Kidney (tissue), 14 donors: ENCODE data around the gene HPCAL1. TPM values are rescaled to one million over a fixed set of nuclear protein-coding genes. Genes with fewer than 3 reads are reported as not detected.

ENCODE experiments used
- DNase-seq, 5 donors: peaks; one replicate each; pipeline ENCODE4 v3.0.0-alpha.2; 2013 to 2020
- FAIRE-seq: peaks from 2 replicates; lab custom pipeline; 2012; peaks lifted over from hg19 to GRCh38; lab: Jason Lieb, UNC
- H3K27ac ChIP-seq, 2 donors: one replicate each; pipeline ENCODE4 v1.7.0; 2013; ENCODE audit warnings: low read depth in 2 of 2, low read length in 2 of 2, inconsistent platforms in 1 of 2
- H3K27me3 ChIP-seq: one replicate; pipeline ENCODE4 v1.7.1; 2013; ENCODE audit warnings: low read length, inconsistent platforms; ENCODE audit not compliant: control insufficient read depth, insufficient read depth
- H3K36me3 ChIP-seq, 3 donors: one replicate each; pipeline versions ENCODE4 v1.7.0 to v1.7.1; 2013; ENCODE audit warnings: low read length in 3 of 3, control low read depth in 1 of 3, inconsistent platforms in 1 of 3; ENCODE audit not compliant: insufficient read depth in 3 of 3, control insufficient read depth in 2 of 3
- H3K4me1 ChIP-seq, 3 donors: one replicate each; pipeline versions ENCODE4 v1.7.0 to v1.7.1; 2013; ENCODE audit warnings: low read length in 3 of 3, inconsistent platforms in 1 of 3, low read depth in 1 of 3; ENCODE audit not compliant: control insufficient read depth in 2 of 3, insufficient read depth in 2 of 3
- H3K4me3 ChIP-seq, 3 donors: one replicate each; pipeline versions ENCODE4 v1.7.0 to v1.8.1; 2013; ENCODE audit warnings: low read length in 3 of 3, control low read depth in 1 of 3, inconsistent platforms in 1 of 3
- H3K9ac ChIP-seq, 3 donors: one replicate each; pipeline versions ENCODE4 v1.7.0 to v1.7.1; 2013; ENCODE audit warnings: low read length in 3 of 3, control low read depth in 1 of 3, inconsistent platforms in 1 of 3
- H3K9me3 ChIP-seq, 3 donors: one replicate each; pipeline versions ENCODE4 v1.7.0 to v1.7.1; 2013; ENCODE audit warnings: low read length in 3 of 3, control low read depth in 1 of 3, inconsistent platforms in 1 of 3; ENCODE audit not compliant: control insufficient read depth in 2 of 3, insufficient read depth in 1 of 3
- CTCF ChIP-seq: IDR thresholded peaks from 3 replicates; pipeline ENCODE4 v1.5.1; 2012; ENCODE audit warnings: mild to moderate bottlenecking, moderate library complexity, borderline replicate concordance; ENCODE audit not compliant: insufficient read depth; ENCODE audit errors: extremely low read depth
- intact Hi-C: fragments of 100-400 bp; cut with DNase I; formaldehyde crosslinking; loops from one replicate; pipeline ENCODE4 v1.11.1; 2022
- polyA plus RNA-seq: library from polyadenylated mRNA; stranded (reverse); fragments of 350-450 nt; fragmentation: Illumina TruSeq; extraction: RNeasy Lipid Tissue Mini Kit (QIAGEN cat#74804); gene quantifications from one replicate; pipeline ENCODE4 v1.2.3, GENCODE V29; 2014; ENCODE audit warnings: low read depth, low replicate concordance; ENCODE audit not compliant: insufficient read depth
- total RNA-seq: library from RNA; stranded (reverse); fragmentation: NEBNext Ultra II Directional; extraction: Animal tissue kit (Norgen Biotek cat#: 25700); gene quantifications from one replicate; pipeline ENCODE4 v1.2.1, GENCODE V29; 2021
- donor health status: control.
- donor health status: control.
- donor health status: control.
- donor health status: control.
- donor health status: control.
- donor health status: DM: yes; HTN: yes; CAD: no.
- donor health status: Normal renal cell carcinoma (clear cell type).

Gene HPCAL1
- total and polyA plus RNA-seq, 2 donors from 2014 or later: 47.3 to 121 TPM

- FAIRE-seq (no peak), DNase-seq (no peak)
- Histone ChIP-seq H3K4me1 (peaks cover 0 to 23% (median 0%) of the 10 kb centered on the region in 3 donors), H3K36me3 (no peaks in the 10 kb centered on the region), H3K9me3 (no peaks in the 10 kb centered on the region), H3K4me3 (no peak overlapping the region), H3K27me3 (no peaks in the 10 kb centered on the region), H3K9ac (no peak overlapping the region), H3K27ac (no peak overlapping the region)
- TF ChIP-seq CTCF: no peak
- intact Hi-C loops: no loop called here
Observed at GRCh38 chr2:10359731-10360329, 57.1 kb downstream of the HPCAL1 start.

- no peak for DNase-seq
- Histone ChIP-seq H3K9me3 (no peaks in the 10 kb centered on the region), H3K27me3 (no peaks in the 10 kb centered on the region), H3K36me3 (no peaks in the 10 kb centered on the region), H3K4me1 (peaks cover 0 to 26% (median 0%) of the 10 kb centered on the region in 3 donors), H3K27ac (no peak overlapping the region), H3K4me3 (no peak overlapping the region), H3K9ac (no peak overlapping the region)
- no peak for FAIRE-seq
- no peak for TF ChIP-seq CTCF
- intact Hi-C loops: no loop called here
Observed at GRCh38 chr2:10360460-10360849, 57.8 kb downstream of the HPCAL1 start.

GRCh38 chr2:10360850-10361588 lies 58.3 kb downstream of the HPCAL1 start:
- intact Hi-C loops: no loop called here
- DNase-seq (no peak), FAIRE-seq (no peak)
- Histone ChIP-seq H3K4me1 (peaks cover 0 to 25% (median 0%) of the 10 kb centered on the region in 3 donors), H3K9ac (no peak overlapping the region), H3K27ac (no peak overlapping the region), H3K27me3 (no peaks in the 10 kb centered on the region), H3K4me3 (no peak overlapping the region), H3K9me3 (no peaks in the 10 kb centered on the region), H3K36me3 (no peaks in the 10 kb centered on the region)
- TF ChIP-seq CTCF: no peak
